Measurements from ENCODE around the gene PDE7B.

- TF ChIP-seq POLR2AphosphoS5 (IDR thresholded peaks at IDR 0.05; ENCODE audit: low read depth, low read length) = no peak
- no peak for TF ChIP-seq TAF1 (IDR thresholded peaks at IDR 0.05; ENCODE audit: low read depth, low read length)
- no peak for TF ChIP-seq POU2F2 (IDR thresholded peaks at IDR 0.05; ENCODE audit: low read depth, low read length)
- TF ChIP-seq SPI1 (IDR thresholded peaks at IDR 0.05; ENCODE audit: low read depth, low read length) = no peak
- TF ChIP-seq POLR2A (IDR thresholded peaks at IDR 0.05; ENCODE audit: low read depth, low read length) = no peak
- no peak for TF ChIP-seq PAX5 (IDR thresholded peaks at IDR 0.05; ENCODE audit: insufficient read depth, low read length, severe bottlenecking)
Observed at GRCh38 chr6:136103763-136104311, 252.3 kb downstream of the PDE7B start.
